HepG2 (cell line): ENCODE measurements around the gene HYAL1. TPM values are rescaled to one million over a fixed set of nuclear protein-coding genes. Genes with fewer than 3 reads are reported as not detected.

Experiments
- ATAC-seq: fragments of 200-7000 bp; cut with Tn5 transposase; 3 replicates; pipeline ENCODE4 v1.9.1; 2020; ENCODE audit warnings: mild to moderate bottlenecking, moderate library complexity
- BruUV-seq: library from RNA; stranded (reverse); fragments of 400-500 nt; replicated peaks from 2 replicates; lab custom pipeline; 2021; lab: Mats Ljungman, UMichigan
- CTCF ChIA-PET: fragments of 300-600 bp; formaldehyde crosslinking; extraction: SDS; loops from one replicate; lab custom pipeline; 2021; ENCODE audit warnings: low total read pairs, inconsistent platforms, low intra/inter-chr PET ratio; lab: Yijun Ruan, JAX
- POLR2A ChIA-PET: fragments of 350-600 bp; sonication (Branson Sonifier 250); formaldehyde crosslinking; loops from one replicate; lab custom pipeline; 2020; ENCODE audit warnings: antibody characterized with exemption, inconsistent platforms; lab: Yijun Ruan, JAX
- DNase-seq: peaks from one replicate; pipeline ENCODE4 v3.0.0-alpha.2; 2015; ENCODE audit warnings: low spot score
- FAIRE-seq: peaks from 3 replicates; lab custom pipeline; 2011; peaks lifted over from hg19 to GRCh38; lab: Jason Lieb, UNC
- H2AFZ ChIP-seq: one replicate; pipeline ENCODE4 v1.6.1; 2011; ENCODE audit warnings: low read length, inconsistent platforms
- H3K27ac ChIP-seq: fragments of 300-600 bp; 3 replicates; pipeline ENCODE4 v1.8.0; 2011; ENCODE audit warnings: mixed run types, mild to moderate bottlenecking, mixed read lengths, low read length, inconsistent platforms; ENCODE audit not compliant: insufficient read depth; ENCODE audit errors: extremely low read length
- H3K27me3 ChIP-seq, 2 experiments: fragments of 200-600 bp in 1 of 2; 2 replicates in 1 of 2; 3 replicates in 1 of 2; pipeline versions ENCODE4 v1.6.0 to v1.8.0; 2011; ENCODE audit warnings: low read length in 2 of 2, mild to moderate bottlenecking in 2 of 2, moderate library complexity in 2 of 2, inconsistent platforms in 1 of 2; ENCODE audit not compliant: insufficient read depth in 2 of 2, control insufficient read depth in 1 of 2
- H3K36me3 ChIP-seq, 2 experiments: fragments of 200-600 bp in 1 of 2; replicated peaks in 1 of 2; 2 replicates in 1 of 2; 3 replicates in 1 of 2; pipeline versions ENCODE4 v1.5.1 to v1.8.0; 2011; ENCODE audit warnings: low read length in 2 of 2, inconsistent platforms in 1 of 2; ENCODE audit not compliant: insufficient read depth in 2 of 2, control insufficient read depth in 1 of 2
- H3K4me1 ChIP-seq: 2 replicates; pipeline ENCODE4 v1.5.1; 2012; ENCODE audit warnings: low read length, inconsistent platforms; ENCODE audit not compliant: insufficient read depth
- H3K4me2 ChIP-seq: 2 replicates; pipeline ENCODE4 v1.6.0; 2011; ENCODE audit warnings: low read depth, low read length, inconsistent platforms
- H3K4me3 ChIP-seq, 3 experiments: fragments of 200-600 bp in 1 of 3; sonication (generic), shearing (Covaris generic) in 1 of 3; replicated peaks in 1 of 3; 2 replicates each; pipeline ENCODE4 v1.5.1; 2011 to 2016; ENCODE audit warnings: low read length in 3 of 3, inconsistent platforms in 2 of 3, low read depth in 2 of 3, mild to moderate bottlenecking in 2 of 3, control low read depth in 1 of 3, mixed read lengths in 1 of 3; ENCODE audit not compliant: insufficient read depth in 1 of 3
- H3K79me2 ChIP-seq: one replicate; pipeline ENCODE4 v1.6.1; 2011; ENCODE audit warnings: low read length, inconsistent platforms; ENCODE audit not compliant: insufficient read depth
- H3K9ac ChIP-seq: 2 replicates; pipeline ENCODE4 v1.6.0; 2011; ENCODE audit warnings: mild to moderate bottlenecking, low read depth, low read length, inconsistent platforms; ENCODE audit not compliant: insufficient read depth
- H3K9me3 ChIP-seq: 2 replicates; pipeline ENCODE4 v1.5.1; 2012; ENCODE audit warnings: mild to moderate bottlenecking, low read length
- H4K20me1 ChIP-seq: 2 replicates; pipeline ENCODE4 v1.6.0; 2011; ENCODE audit warnings: inconsistent platforms, mild to moderate bottlenecking, low read length, moderate library complexity; ENCODE audit not compliant: insufficient read depth
- HIC2 ChIP-seq: sonication (generic); formaldehyde crosslinking; IDR thresholded peaks from 2 replicates; pipeline ENCODE4 v1.9.0; 2022; ENCODE audit warnings: low read depth, missing genetic modification reagents
- MYC ChIP-seq: sonication (generic); formaldehyde crosslinking; IDR thresholded peaks from 2 replicates; pipeline ENCODE4 v1.9.0; 2021; ENCODE audit warnings: missing genetic modification reagents, borderline replicate concordance
- TFDP2 ChIP-seq: sonication (generic); formaldehyde crosslinking; IDR thresholded peaks from 2 replicates; pipeline ENCODE4 v1.4.0; 2020; ENCODE audit warnings: missing genetic modification reagents
- ZBTB2 ChIP-seq: sonication (generic); formaldehyde crosslinking; IDR thresholded peaks from 2 replicates; pipeline ENCODE4 v1.8.0; 2022; ENCODE audit warnings: low read depth, missing genetic modification reagents
- ZC3H4 ChIP-seq: sonication (generic); formaldehyde crosslinking; IDR thresholded peaks from 2 replicates; pipeline ENCODE4 v1.4.0; 2020; ENCODE audit warnings: missing genetic modification reagents, borderline replicate concordance
- ZKSCAN5 ChIP-seq: sonication (generic); formaldehyde crosslinking; IDR thresholded peaks from 2 replicates; pipeline ENCODE4 v1.5.1; 2020; ENCODE audit warnings: mild to moderate bottlenecking, missing genetic modification reagents
- ZMYM3 ChIP-seq: sonication (generic); formaldehyde crosslinking; IDR thresholded peaks from 2 replicates; pipeline ENCODE4 v1.5.1; 2020; ENCODE audit warnings: mild to moderate bottlenecking, missing genetic modification reagents
- ZNF292 ChIP-seq: sonication (generic); formaldehyde crosslinking; IDR thresholded peaks from 2 replicates; pipeline ENCODE4 v1.8.1; 2022; ENCODE audit warnings: mild to moderate bottlenecking, low read depth, missing genetic modification reagents, borderline replicate concordance
- ZNF75D ChIP-seq: sonication (generic); formaldehyde crosslinking; IDR thresholded peaks from 2 replicates; pipeline ENCODE4 v1.8.1; 2023; ENCODE audit warnings: missing genetic modification reagents, mild to moderate bottlenecking, borderline replicate concordance
- ZSCAN21 ChIP-seq: sonication (generic); formaldehyde crosslinking; IDR thresholded peaks from 2 replicates; pipeline ENCODE4 v1.8.0; 2022; ENCODE audit warnings: mild to moderate bottlenecking, missing genetic modification reagents, moderate library complexity, borderline replicate concordance
- ZSCAN29 ChIP-seq: sonication (generic); formaldehyde crosslinking; conservative IDR thresholded peaks from 2 replicates; pipeline ENCODE4 v1.4.0; 2020; ENCODE audit warnings: mild to moderate bottlenecking, missing genetic modification reagents
- WGBS: methylation state at CpG from one replicate; pipeline ENCODE4 v1.1.6; 2017; ENCODE audit warnings: low lambda C conversion rate; 5-methylcytosine and 5-hydroxymethylcytosine counted together
- in situ Hi-C: cut with HindIII; loops from 2 replicates; pipeline ENCODE4 v1.10.0; 2017; ENCODE audit warnings: low pct_unique_long_range_greater_than_20kb; ENCODE audit not compliant: extremely low pct_ligation_motif_present
- intact Hi-C: fragments of 100-400 bp; cut with micrococcal nuclease; formaldehyde crosslinking; loops from one replicate; pipeline ENCODE4 v1.10.0; 2022; ENCODE audit not compliant: unreplicated experiment
- polyA plus RNA-seq, 8 experiments: library from polyadenylated mRNA; depleted of rRNA in 3 of 8; stranded (reverse) in 7 of 8; unstranded in 1 of 8; fragments of >200 nt; fragmentation: Illumina TruSeq in 4 of 8; extraction: Trizol in 4 of 8; gene quantifications; 2 replicates each; pipeline versions ENCODE4 v1.2.1 to v1.2.3, GENCODE V29; 2011 to 2016; ENCODE audit warnings: low read depth in 4 of 8, missing spikeins in 1 of 8, mixed read lengths in 1 of 8; ENCODE audit not compliant: insufficient read depth in 1 of 8
- total RNA-seq, 5 experiments: library from RNA; depleted of rRNA; stranded (reverse); fragments of >200 nt; fragmentation: Illumina TruSeq; extraction: Trizol; gene quantifications; 2 replicates each; pipeline ENCODE4 v1.2.3, GENCODE V29; 2016; ENCODE audit warnings: low read depth in 1 of 5
- TF ChIP-seq, protein P1 (sequence below): sonication (generic); formaldehyde crosslinking; IDR thresholded peaks from 2 replicates; pipeline ENCODE4 v1.5.1; 2020; ENCODE audit warnings: mild to moderate bottlenecking, moderate library complexity, missing genetic modification reagents
- TF ChIP-seq, protein P2 (sequence below): sonication (generic); formaldehyde crosslinking; IDR thresholded peaks from 2 replicates; pipeline ENCODE4 v1.9.0; 2022; ENCODE audit warnings: missing genetic modification reagents, mild to moderate bottlenecking, borderline replicate concordance

HYAL1 gene
- total and polyA plus RNA-seq, 2 of the 13 experiments (the other 11 are each of a cell fraction or from before 2014, with no cell fraction given), result 76.5 to 193 TPM

- WGBS, result 88% methylated on average over 15 of the region's 29 CpGs
- peak overlapping the region; percentile 81 to 91 (median 85); a peak in 5 of 6 replicates for H3K4me3 ChIP-seq
- no peak for ATAC-seq
- H3K4me1 ChIP-seq, result peaks cover 77% of the 10 kb centered on the region
- peak overlapping the region; percentile 99 for H3K9ac ChIP-seq
- H3K4me2 ChIP-seq, result peak overlapping the region; percentile 94
- H3K9me3 ChIP-seq, result no peaks in the 10 kb centered on the region
- in situ Hi-C loops (loop anchor here (5.0 kb wide), 1 partner anchor 58 kb away; no protein-coding TSS in a partner anchor), intact Hi-C loops (no loop called here)
- H3K36me3 ChIP-seq, result peaks cover 16 to 34% of the 10 kb centered on the region in 2 experiments
- no TSS peak for BruUV-seq
- no peak for FAIRE-seq
- no peaks in the 10 kb centered on the region for H4K20me1 ChIP-seq
- POLR2A ChIA-PET, result interaction anchor here (1.2 to 13.0 kb wide), 4 partner anchors 11 to 20 kb away, joined by 7 to 222 read pairs (median 9); partner anchors contain the start of genes HYAL1, HYAL3 and NAA80
- CTCF ChIA-PET, result no interaction called here
- H3K79me2 ChIP-seq, result peaks cover 25% of the 10 kb centered on the region
- H3K27me3 ChIP-seq, result no peaks in the 10 kb centered on the region; a peak in 1 of 5 replicates
- peak overlapping the region; percentile 100 for H3K27ac ChIP-seq
- no peak overlapping the region for H2AFZ ChIP-seq
- no peak for DNase-seq
- TF ChIP-seq ZSCAN21, result no peak
- no peak for TF ChIP-seq ZNF292 (CRISPR knock-in tag)
- TF ChIP-seq ZSCAN29, result no peak
- TF ChIP-seq, protein P1, sequence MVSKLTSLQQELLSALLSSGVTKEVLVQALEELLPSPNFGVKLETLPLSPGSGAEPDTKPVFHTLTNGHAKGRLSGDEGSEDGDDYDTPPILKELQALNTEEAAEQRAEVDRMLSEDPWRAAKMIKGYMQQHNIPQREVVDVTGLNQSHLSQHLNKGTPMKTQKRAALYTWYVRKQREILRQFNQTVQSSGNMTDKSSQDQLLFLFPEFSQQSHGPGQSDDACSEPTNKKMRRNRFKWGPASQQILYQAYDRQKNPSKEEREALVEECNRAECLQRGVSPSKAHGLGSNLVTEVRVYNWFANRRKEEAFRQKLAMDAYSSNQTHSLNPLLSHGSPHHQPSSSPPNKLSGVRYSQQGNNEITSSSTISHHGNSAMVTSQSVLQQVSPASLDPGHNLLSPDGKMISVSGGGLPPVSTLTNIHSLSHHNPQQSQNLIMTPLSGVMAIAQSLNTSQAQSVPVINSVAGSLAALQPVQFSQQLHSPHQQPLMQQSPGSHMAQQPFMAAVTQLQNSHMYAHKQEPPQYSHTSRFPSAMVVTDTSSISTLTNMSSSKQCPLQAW (CRISPR knock-in tag), result 0 out of 2 replicates have a peak, but pooled peaks have one; percentile 15
- peak; percentile 40; the same call in 1 of the 2 replicates for TF ChIP-seq ZC3H4 (CRISPR knock-in tag)
- TF ChIP-seq, protein P2, sequence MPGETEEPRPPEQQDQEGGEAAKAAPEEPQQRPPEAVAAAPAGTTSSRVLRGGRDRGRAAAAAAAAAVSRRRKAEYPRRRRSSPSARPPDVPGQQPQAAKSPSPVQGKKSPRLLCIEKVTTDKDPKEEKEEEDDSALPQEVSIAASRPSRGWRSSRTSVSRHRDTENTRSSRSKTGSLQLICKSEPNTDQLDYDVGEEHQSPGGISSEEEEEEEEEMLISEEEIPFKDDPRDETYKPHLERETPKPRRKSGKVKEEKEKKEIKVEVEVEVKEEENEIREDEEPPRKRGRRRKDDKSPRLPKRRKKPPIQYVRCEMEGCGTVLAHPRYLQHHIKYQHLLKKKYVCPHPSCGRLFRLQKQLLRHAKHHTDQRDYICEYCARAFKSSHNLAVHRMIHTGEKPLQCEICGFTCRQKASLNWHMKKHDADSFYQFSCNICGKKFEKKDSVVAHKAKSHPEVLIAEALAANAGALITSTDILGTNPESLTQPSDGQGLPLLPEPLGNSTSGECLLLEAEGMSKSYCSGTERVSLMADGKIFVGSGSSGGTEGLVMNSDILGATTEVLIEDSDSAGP (CRISPR knock-in tag), result 0 out of 2 replicates have a peak, but pooled peaks have one; percentile 57
- no peak for TF ChIP-seq HIC2 (CRISPR knock-in tag)
- no peak for TF ChIP-seq TFDP2 (CRISPR knock-in tag)
- no peak for TF ChIP-seq ZBTB2 (CRISPR knock-in tag)
- TF ChIP-seq ZKSCAN5, result no peak
- peak; percentile 19; the same call in 1 of the 2 replicates for TF ChIP-seq MYC (CRISPR knock-in tag)
- no peak for TF ChIP-seq ZNF75D
- no peak for TF ChIP-seq ZMYM3
Measured at GRCh38 chr3:50319894-50320625, 16.7 kb upstream of the HYAL1 start.
